ENCODE data around the gene NPC1.

The NPC1 gene

GRCh38 chr18:23595591-23595990 is 9.3 kb upstream of the NPC1 start:
- DNase-seq (ENCODE audit: low read depth in 1 of 2, low spot score in 1 of 2): no peak
- in situ Hi-C loops (cut with HindIII; ENCODE audit: low pct_unique_long_range_greater_than_20kb, low sequenced_read_pairs): no loop called here

DNA sequence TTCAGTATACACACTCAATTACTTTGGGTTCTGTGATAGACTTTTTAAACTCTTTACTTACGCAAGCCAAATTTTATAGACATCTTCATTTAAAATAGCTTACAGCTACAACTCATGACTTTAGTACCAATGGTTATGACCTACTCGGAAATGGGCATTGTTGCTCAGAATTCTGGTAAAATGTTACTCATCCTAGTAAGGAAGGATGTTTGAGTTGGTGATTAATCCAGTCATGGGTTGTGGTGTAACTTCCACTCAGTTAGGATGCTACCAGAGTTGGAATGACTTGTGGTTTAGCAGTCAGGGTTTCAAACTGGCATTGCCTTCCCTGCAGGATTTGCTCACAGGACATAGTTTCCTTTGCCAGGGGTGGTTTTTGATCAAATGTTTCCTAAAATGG is 7.4 kb upstream of the NPC1 start:
- in situ Hi-C loops (cut with HindIII; ENCODE audit: low pct_unique_long_range_greater_than_20kb, low sequenced_read_pairs): no loop called here
- no peak for TF ChIP-seq JUND (IDR thresholded peaks at IDR 0.05; ENCODE audit: low read depth)
- DNase-seq (ENCODE audit: low read depth in 1 of 2, low spot score in 1 of 2): no peak

More at GRCh38 chr18:23595591-23595990, 9.3 kb upstream of the NPC1 start:
- no peak for TF ChIP-seq JUND (IDR thresholded peaks at IDR 0.05; ENCODE audit: low read depth)

GRCh38 chr18:23592911-23593310 is 6.6 kb upstream of the NPC1 start:
- in situ Hi-C loops (cut with HindIII; ENCODE audit: low pct_unique_long_range_greater_than_20kb, low sequenced_read_pairs): no loop called here
- TF ChIP-seq JUND (IDR thresholded peaks at IDR 0.05; ENCODE audit: low read depth): no peak
- DNase-seq (ENCODE audit: low read depth in 1 of 2, low spot score in 1 of 2): no peak

DNA sequence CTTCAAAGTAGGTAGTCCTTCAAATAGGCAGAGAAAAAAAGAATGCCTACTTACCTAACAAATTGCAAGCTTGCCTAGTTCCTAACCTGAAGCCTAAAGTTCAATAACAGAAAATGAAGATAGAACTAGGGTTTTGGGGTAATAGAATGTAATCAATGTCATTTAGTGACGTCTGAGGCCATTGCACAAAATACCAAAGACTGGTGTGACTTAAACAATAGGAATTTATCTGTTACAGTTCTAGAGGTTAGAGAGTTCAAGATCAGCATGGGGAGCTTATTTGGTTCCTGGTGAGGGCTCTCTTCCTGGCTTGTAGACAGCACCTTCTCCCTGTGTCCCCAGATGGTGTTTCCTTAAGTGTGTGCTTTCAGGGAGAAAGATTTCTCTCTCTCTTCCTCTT is 4.7 kb upstream of the NPC1 start:
- in situ Hi-C loops (cut with HindIII; ENCODE audit: low pct_unique_long_range_greater_than_20kb, low sequenced_read_pairs): no loop called here
- no peak for DNase-seq (ENCODE audit: low read depth in 1 of 2, low spot score in 1 of 2)
- no peak for TF ChIP-seq JUND (IDR thresholded peaks at IDR 0.05; ENCODE audit: low read depth)

DNA sequence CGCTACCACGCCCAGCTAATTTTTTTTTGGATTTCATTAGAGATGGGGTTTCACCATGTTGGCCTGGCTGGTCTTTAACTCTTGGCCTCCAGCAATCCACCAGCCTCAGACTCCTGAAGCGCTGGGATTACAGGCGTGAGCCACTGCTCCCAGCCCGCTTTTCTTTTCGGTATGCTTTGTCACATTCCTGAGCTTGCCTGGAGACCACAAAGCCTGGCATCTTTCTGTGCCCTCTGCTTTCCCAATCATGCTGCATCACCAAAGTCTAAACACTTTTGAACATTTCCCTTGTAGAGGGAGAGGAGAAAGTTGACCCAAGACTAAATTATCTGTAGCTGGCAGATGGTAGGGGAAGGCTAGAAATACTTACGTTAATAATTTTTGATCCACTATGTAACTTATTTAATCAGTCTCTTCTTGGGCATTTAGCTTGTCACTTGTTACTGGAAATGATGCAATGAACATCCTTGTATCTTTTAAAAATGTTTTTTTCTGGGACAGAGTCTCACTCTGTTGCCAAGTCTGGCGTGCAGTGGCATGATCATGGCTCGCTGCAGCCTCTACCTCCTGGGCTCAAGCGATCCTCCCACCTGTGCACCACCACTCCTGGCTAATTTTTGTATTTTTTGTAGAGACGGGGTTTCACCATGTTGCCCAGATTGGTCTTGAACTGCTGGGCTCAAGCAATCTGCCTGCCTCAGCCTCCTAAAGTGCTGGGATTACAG is 2.7 kb upstream of the NPC1 start:
- no peak for DNase-seq (ENCODE audit: low read depth in 1 of 2, low spot score in 1 of 2)
- no peak for TF ChIP-seq JUND (IDR thresholded peaks at IDR 0.05; ENCODE audit: low read depth)
- in situ Hi-C loops (cut with HindIII; ENCODE audit: low pct_unique_long_range_greater_than_20kb, low sequenced_read_pairs): no loop called here

DNA sequence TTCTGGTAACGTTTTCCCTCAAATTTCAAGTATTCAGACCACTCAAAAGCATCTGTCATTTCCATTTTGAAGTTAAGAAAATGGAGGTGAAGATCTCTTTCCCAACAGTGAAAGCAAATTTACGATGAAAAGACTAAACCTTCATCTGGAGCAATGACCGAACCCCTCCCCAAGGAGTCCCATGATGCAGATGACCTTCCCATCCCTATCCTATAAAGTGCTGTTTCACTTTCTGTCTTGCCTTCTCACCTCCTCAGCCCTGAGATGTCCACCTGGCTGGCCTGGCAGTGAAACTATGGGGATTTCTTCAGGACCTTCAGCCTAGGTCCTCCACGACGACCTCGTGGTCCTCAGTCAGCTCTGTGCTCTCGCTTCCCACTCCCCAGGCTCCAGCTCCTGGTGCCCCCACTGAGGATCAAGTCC is 925 bp upstream of the NPC1 start:
- in situ Hi-C loops (cut with HindIII; ENCODE audit: low pct_unique_long_range_greater_than_20kb, low sequenced_read_pairs): no loop called here
- no peak for TF ChIP-seq JUND (IDR thresholded peaks at IDR 0.05; ENCODE audit: low read depth)
- no peak for DNase-seq (ENCODE audit: low read depth in 1 of 2, low spot score in 1 of 2)

DNA sequence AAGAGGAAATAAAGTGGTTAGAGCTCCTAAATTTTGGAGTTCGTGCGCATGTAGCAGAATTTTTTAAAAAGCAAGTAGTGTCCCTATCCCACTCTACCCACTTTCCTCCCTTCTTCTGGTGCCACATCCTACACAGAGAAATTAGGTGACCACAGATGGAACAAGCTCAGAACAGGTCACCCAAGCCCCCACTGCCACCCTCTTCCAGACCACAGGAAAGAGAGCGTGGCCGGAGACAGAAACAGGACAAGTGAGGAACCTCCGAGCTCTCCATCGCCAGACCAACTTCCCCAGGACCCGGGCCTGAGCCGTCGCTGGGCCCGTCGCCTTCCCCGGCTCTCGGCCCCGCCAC is 433 bp downstream of the NPC1 start:
- DNase-seq (ENCODE audit: low read depth in 1 of 2, low spot score in 1 of 2): no peak
- no peak for TF ChIP-seq JUND (IDR thresholded peaks at IDR 0.05; ENCODE audit: low read depth)
- in situ Hi-C loops (cut with HindIII; ENCODE audit: low pct_unique_long_range_greater_than_20kb, low sequenced_read_pairs): no loop called here

- in situ Hi-C loops (cut with HindIII; ENCODE audit: low pct_unique_long_range_greater_than_20kb, low sequenced_read_pairs): no loop called here
- no peak for TF ChIP-seq JUND (IDR thresholded peaks at IDR 0.05; ENCODE audit: low read depth)
- DNase-seq (ENCODE audit: low read depth in 1 of 2, low spot score in 1 of 2): peak in 1 of 2 experiments; percentile 20
Observed at GRCh38 chr18:23585007-23585871, 1.1 kb downstream of the NPC1 start.

GRCh38 chr18:23584019-23584983 is 2.0 kb downstream of the NPC1 start:
- DNase-seq (ENCODE audit: low read depth in 1 of 2, low spot score in 1 of 2): no peak
- TF ChIP-seq JUND (IDR thresholded peaks at IDR 0.05; ENCODE audit: low read depth): no peak
- in situ Hi-C loops (cut with HindIII; ENCODE audit: low pct_unique_long_range_greater_than_20kb, low sequenced_read_pairs): no loop called here

DNA sequence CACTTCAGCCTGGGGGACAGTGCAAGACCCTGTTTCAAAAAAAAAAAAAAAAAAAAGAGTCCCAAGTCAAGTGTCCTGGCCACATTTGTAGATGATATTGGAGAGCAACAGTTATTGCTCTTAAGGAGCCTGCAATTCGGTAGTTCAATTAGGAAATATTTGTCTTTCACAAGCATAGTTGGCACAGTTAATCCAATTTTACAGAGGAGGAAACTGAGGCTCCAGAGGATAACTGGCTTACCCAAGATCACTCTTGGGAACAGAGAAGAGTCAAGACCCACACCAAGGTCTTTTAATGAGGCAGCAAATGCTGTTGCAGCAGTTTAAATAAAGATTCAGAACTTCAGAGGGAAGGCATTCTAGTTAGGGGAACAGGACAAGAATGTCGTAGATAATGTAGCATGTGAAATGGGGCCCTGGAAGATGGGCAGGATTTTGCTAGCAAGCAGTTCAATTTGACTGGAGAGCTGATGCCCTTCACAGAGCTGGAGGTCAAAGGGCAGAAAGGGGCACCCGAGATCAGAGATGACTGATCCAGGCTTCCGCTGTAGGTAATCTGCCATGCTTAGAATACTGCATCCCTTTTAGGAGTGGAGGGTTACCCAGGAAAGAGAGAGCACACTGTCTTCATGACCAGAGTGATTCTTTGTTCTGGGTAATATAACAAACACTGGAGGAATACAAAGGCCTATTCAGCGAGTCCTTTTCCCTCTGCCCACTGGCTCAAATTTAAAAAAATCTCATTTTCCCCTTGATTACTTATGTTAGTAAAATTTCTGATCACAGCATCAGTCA is 3.0 kb downstream of the NPC1 start:
- no peak for DNase-seq (ENCODE audit: low read depth in 1 of 2, low spot score in 1 of 2)
- no peak for TF ChIP-seq JUND (IDR thresholded peaks at IDR 0.05; ENCODE audit: low read depth)
- in situ Hi-C loops (cut with HindIII; ENCODE audit: low pct_unique_long_range_greater_than_20kb, low sequenced_read_pairs): no loop called here

GRCh38 chr18:23580677-23581367 is 5.5 kb downstream of the NPC1 start:
- in situ Hi-C loops (cut with HindIII; ENCODE audit: low pct_unique_long_range_greater_than_20kb, low sequenced_read_pairs): no loop called here
- DNase-seq (ENCODE audit: low read depth in 1 of 2, low spot score in 1 of 2): no peak

More at GRCh38 chr18:23580677-23581367, 5.5 kb downstream of the NPC1 start:
- no peak for TF ChIP-seq JUND (IDR thresholded peaks at IDR 0.05; ENCODE audit: low read depth)
